ENCODE results near the gene DMC1. TPM values are rescaled to one million over a fixed set of nuclear protein-coding genes. Genes with fewer than 3 reads are reported as not detected.

Gene DMC1
- total and polyA plus RNA-seq, 2 donors, result 0.30 to 14.7 TPM

DNA sequence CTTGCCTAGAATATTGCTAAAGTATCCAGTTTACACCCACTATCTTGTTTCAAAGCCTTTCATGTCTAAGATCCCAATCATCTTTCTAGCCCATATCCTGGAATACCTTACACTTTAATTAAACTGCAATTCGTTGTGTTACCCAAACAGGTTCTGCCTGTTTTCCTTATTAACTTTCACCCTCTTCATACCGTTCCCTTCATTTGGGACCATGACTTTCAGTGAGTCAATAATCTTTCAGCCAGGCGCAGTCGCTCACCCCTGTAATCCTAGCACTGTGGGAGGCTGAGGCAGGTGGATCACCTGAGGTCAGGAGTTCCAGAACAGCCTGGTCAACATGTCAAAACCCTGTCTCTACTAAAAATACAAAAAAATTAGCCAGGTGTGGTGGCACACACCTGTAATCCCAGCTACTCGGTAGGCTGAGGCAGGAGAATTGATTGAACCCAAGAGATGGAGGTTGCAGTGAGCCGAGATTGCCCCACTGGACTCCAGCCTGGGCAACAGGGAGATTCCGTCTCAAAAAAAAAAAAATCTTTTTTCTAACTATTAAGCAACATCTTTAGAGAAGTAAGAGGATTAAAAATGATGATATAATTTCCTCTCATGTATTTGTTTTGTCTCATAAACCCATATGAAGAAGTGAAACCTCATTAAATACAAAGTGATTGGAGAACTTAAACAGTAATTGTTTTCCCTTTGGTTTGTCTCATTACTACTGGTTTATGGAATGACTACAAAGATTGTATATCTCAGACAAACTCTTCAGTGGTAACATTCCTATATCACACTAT lies 20.7 kb downstream of the DMC1 start:
- Histone ChIP-seq H3K27me3 (ENCODE audit: control insufficient read depth in 2 of 2, insufficient read depth in 1 of 2, low read length in 1 of 2) (no peaks in the 10 kb centered on the region), H3K36me3 (ENCODE audit: control insufficient read depth in 2 of 2, insufficient read depth in 2 of 2, low read length in 1 of 2) (no peaks in the 10 kb centered on the region), H3K27ac (ENCODE audit: low read depth in 1 of 2, low read length in 1 of 2) (no peak overlapping the region), H3K4me3 (ENCODE audit: low read length in 2 of 2) (no peak overlapping the region), H3K9me3 (ENCODE audit: control insufficient read depth in 2 of 2, insufficient read depth in 1 of 2, low read length in 1 of 2) (no peaks in the 10 kb centered on the region), H3K4me1 (ENCODE audit: control insufficient read depth in 2 of 2, insufficient read depth in 2 of 2, low read length in 2 of 2) (no peaks in the 10 kb centered on the region)
- 95% methylated on average over 7 of the region's 7 CpGs for WGBS
- no peak for DNase-seq (ENCODE audit: low read depth in 6 of 9, low spot score in 9 of 9)

DNA sequence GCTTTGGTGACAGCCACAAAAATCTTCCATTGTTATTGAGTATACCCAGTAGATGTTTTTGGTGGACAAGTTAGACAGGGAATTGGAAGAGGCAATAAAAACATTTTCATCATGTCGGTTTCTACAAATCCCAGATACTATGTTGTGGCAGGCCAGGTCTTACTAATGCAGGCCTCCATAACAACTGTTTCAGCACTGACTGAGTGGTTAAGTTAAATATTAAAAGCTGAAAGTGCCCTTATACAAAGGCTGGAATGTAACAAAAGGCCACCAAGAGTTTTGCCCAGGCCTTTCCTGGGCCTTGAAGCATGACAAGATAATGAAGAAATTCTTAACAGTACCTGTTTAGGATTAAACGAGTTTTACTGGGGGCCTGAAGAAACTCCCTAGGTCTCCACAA lies 29.3 kb downstream of the DMC1 start:
- H3K4me1 ChIP-seq (ENCODE audit: control insufficient read depth in 2 of 2, insufficient read depth in 2 of 2, low read length in 2 of 2), result no peaks in the 10 kb centered on the region
- no peaks in the 10 kb centered on the region for H3K36me3 ChIP-seq (ENCODE audit: control insufficient read depth in 2 of 2, insufficient read depth in 2 of 2, low read length in 1 of 2)
- no peaks in the 10 kb centered on the region for H3K27me3 ChIP-seq (ENCODE audit: control insufficient read depth in 2 of 2, insufficient read depth in 1 of 2, low read length in 1 of 2)
- 97% methylated on average over 2 of the region's 2 CpGs for WGBS
- H3K9me3 ChIP-seq (ENCODE audit: control insufficient read depth in 2 of 2, insufficient read depth in 1 of 2, low read length in 1 of 2), result no peaks in the 10 kb centered on the region
- no peak overlapping the region for H3K4me3 ChIP-seq (ENCODE audit: low read length in 2 of 2)
- no peak for DNase-seq (ENCODE audit: low read depth in 6 of 9, low spot score in 9 of 9)
- no peak overlapping the region for H3K27ac ChIP-seq (ENCODE audit: low read depth in 1 of 2, low read length in 1 of 2)

DNA sequence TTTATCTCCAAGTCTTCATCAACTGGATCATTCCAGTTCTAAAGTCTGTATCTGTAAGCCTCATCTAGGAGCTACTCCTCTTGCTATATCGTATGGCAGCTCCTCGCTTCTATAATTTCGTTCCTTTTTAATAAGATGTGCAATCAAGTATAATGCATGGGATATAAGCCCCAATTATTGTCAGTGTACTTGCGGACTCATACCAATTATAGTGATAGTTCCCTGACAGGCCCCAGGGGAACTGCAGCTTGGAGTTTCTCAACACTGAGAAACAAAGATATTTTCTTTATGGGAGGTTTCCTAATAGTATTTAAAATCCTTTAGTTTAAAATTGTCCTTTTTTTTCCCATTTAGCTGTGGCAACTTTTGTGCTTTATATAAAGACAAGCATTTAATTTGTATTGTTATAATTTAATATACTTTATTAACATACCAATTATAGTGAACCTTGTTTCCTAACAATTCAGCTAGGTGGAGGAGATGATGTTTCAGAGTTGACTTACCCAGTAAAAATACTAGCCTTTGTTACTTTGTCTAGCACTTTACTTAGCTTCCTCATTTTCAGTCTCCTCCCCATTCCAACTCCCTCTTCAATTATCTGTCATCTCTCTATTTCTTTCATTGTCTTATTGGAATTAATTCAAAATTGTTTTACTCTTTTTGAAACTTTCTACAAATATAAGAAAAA lies 38.6 kb downstream of the DMC1 start:
- WGBS, result 95% methylated on average over 4 of the region's 4 CpGs
- no peaks in the 10 kb centered on the region for H3K9me3 ChIP-seq (ENCODE audit: control insufficient read depth in 2 of 2, insufficient read depth in 1 of 2, low read length in 1 of 2)

DNA sequence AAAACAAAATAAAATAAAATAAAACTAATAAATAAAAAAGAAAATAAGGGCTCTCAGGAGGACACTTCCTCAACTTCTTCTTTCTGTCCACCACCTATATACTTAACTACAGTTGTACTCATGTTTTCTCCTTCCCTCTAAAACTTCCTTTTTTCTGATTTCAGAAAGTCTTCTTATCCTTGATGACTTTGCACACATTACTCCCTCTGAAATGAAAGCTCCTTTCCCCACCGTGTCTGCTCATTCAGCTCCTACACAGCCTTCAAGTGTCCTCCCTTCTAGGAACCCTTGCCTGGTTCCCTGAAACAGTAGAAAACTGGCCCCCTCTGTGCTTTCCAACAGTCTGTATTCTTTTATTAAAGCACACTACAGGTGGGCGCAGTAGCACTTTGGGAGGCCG lies 45.6 kb downstream of the DMC1 start:
- Histone ChIP-seq H3K9me3 (ENCODE audit: control insufficient read depth in 2 of 2, insufficient read depth in 1 of 2, low read length in 1 of 2) (no peaks in the 10 kb centered on the region), H3K4me3 (ENCODE audit: low read length in 2 of 2) (no peak overlapping the region), H3K36me3 (ENCODE audit: control insufficient read depth in 2 of 2, insufficient read depth in 2 of 2, low read length in 1 of 2) (no peaks in the 10 kb centered on the region), H3K27me3 (ENCODE audit: control insufficient read depth in 2 of 2, insufficient read depth in 1 of 2, low read length in 1 of 2) (no peaks in the 10 kb centered on the region), H3K4me1 (ENCODE audit: control insufficient read depth in 2 of 2, insufficient read depth in 2 of 2, low read length in 2 of 2) (no peaks in the 10 kb centered on the region), H3K27ac (ENCODE audit: low read depth in 1 of 2, low read length in 1 of 2) (no peak overlapping the region)
- WGBS, result 69% methylated on average over 3 of the region's 3 CpGs
- DNase-seq (ENCODE audit: low read depth in 6 of 9, low spot score in 9 of 9), result no peak

More for the DNA sequence above, 38.6 kb downstream of the DMC1 start:
- Histone ChIP-seq H3K27ac (ENCODE audit: low read depth in 1 of 2, low read length in 1 of 2) (peak overlapping the region; percentile 78 to 87), H3K27me3 (ENCODE audit: control insufficient read depth in 2 of 2, insufficient read depth in 1 of 2, low read length in 1 of 2) (no peaks in the 10 kb centered on the region), H3K4me3 (ENCODE audit: low read length in 2 of 2) (peak overlapping the region in 1 of 2 donors; percentile 17), H3K4me1 (ENCODE audit: control insufficient read depth in 2 of 2, insufficient read depth in 2 of 2, low read length in 2 of 2) (peaks cover 4 to 10% of the 10 kb centered on the region in 2 donors), H3K36me3 (ENCODE audit: control insufficient read depth in 2 of 2, insufficient read depth in 2 of 2, low read length in 1 of 2) (no peaks in the 10 kb centered on the region)
- DNase-seq (ENCODE audit: low read depth in 6 of 9, low spot score in 9 of 9), result peak in 1 of 9 donors; percentile 12

DNA sequence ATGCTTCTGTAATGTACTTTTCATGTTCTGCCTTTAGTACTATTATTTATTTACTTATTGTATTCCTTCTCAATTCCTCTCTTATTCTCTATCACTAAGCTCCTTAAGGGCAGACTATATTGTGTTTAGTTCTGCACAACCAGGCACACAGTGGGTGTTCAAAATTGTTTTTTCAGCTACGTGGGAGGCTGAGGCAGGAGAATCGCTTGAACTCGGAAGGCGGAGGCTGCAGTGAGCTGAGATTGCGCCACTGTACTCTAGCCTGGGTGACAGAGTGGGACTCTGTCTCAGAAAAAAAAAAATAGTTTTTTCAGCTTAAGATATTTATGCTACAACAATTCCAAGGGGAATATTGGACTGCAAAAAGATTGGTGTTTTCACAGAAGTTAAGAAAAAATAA lies 46.5 kb downstream of the DMC1 start:
- Histone ChIP-seq H3K9me3 (ENCODE audit: control insufficient read depth in 2 of 2, insufficient read depth in 1 of 2, low read length in 1 of 2) (no peaks in the 10 kb centered on the region), H3K36me3 (ENCODE audit: control insufficient read depth in 2 of 2, insufficient read depth in 2 of 2, low read length in 1 of 2) (no peaks in the 10 kb centered on the region), H3K27ac (ENCODE audit: low read depth in 1 of 2, low read length in 1 of 2) (no peak overlapping the region), H3K27me3 (ENCODE audit: control insufficient read depth in 2 of 2, insufficient read depth in 1 of 2, low read length in 1 of 2) (no peaks in the 10 kb centered on the region), H3K4me1 (ENCODE audit: control insufficient read depth in 2 of 2, insufficient read depth in 2 of 2, low read length in 2 of 2) (no peaks in the 10 kb centered on the region), H3K4me3 (ENCODE audit: low read length in 2 of 2) (no peak overlapping the region)
- WGBS, result 97% methylated on average over 5 of the region's 5 CpGs
- DNase-seq (ENCODE audit: low read depth in 6 of 9, low spot score in 9 of 9), result no peak

DNA sequence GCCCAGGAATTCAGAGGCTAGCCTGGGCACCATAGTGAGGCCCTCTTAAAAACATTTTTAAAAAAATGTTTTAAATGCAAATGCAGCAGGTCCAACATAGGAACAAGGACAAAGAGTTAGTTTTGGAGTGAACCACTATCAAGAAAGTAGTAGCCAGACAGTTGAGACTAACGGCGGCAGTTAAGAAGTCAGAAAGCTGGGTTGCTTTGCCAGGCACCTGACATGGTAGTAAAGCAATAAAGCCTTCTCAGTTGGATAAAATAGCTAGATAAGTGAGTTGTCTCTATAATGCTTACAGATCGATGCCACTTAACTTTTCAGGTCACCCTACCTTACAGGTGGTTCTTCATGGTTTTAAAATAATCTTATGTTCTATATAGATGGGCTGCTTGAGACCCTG lies 47.0 kb downstream of the DMC1 start:
- Histone ChIP-seq H3K9me3 (ENCODE audit: control insufficient read depth in 2 of 2, insufficient read depth in 1 of 2, low read length in 1 of 2) (no peaks in the 10 kb centered on the region), H3K36me3 (ENCODE audit: control insufficient read depth in 2 of 2, insufficient read depth in 2 of 2, low read length in 1 of 2) (no peaks in the 10 kb centered on the region), H3K27me3 (ENCODE audit: control insufficient read depth in 2 of 2, insufficient read depth in 1 of 2, low read length in 1 of 2) (no peaks in the 10 kb centered on the region), H3K27ac (ENCODE audit: low read depth in 1 of 2, low read length in 1 of 2) (no peak overlapping the region), H3K4me1 (ENCODE audit: control insufficient read depth in 2 of 2, insufficient read depth in 2 of 2, low read length in 2 of 2) (no peaks in the 10 kb centered on the region), H3K4me3 (ENCODE audit: low read length in 2 of 2) (no peak overlapping the region)
- no peak for DNase-seq (ENCODE audit: low read depth in 6 of 9, low spot score in 9 of 9)
- 98% methylated on average over 3 of the region's 3 CpGs for WGBS

DNA sequence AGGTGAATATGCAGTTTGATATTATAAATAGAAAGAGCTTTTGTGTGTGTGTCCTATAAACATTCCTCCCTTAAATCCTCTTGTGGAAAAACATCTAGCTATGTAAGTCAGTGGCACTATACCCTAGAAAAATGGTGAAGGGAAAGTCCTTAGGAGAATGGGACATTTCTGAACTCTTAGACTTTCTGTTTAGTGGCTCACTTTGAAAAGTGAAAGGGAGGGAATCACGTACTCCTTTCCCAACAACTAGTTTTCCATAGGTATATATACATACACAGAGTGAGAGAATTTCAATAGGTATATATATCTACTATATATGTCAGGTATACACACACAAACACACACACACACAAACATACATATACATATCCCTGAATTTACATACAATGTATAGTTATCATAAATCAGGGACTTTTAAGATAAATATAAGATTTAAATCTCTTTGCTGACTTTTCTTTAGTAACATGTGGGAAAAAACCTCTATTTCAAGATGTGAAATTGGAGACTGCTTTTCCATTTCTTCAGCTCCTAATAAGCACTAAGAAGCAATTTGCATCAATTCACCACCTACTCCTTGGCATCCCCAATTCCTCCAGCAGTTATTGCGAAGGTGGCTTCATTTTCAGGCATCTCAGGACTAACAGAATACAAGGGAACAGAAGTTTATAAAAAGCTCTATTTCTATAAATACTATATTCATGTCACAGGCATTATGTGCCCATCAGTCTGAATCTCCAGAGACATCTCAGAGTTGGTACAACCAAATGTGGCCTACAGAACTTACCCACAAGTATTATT lies 50.3 kb downstream of the DMC1 start:
- WGBS, result 96% methylated on average over 2 of the region's 2 CpGs

DNA sequence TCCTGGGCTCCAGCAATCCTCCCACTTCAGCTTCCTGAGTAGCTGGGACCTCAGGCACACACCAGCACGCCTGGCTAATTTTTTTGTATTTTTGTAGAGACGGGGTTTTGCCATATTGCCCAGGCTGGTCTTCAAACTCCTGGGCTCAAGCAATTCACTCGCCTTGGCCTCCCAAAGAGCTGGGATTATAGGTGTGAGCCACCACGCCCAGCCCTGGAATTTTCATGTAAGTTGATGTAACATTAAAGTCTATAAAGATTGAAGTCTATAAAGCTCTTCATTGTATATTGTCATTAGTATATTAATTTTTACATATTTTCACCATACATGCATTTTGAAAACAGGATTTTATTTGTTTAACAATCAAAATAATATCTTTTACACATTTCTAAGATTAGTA lies 51.4 kb downstream of the DMC1 start:
- no peaks in the 10 kb centered on the region for H3K4me1 ChIP-seq (ENCODE audit: control insufficient read depth in 2 of 2, insufficient read depth in 2 of 2, low read length in 2 of 2)
- no peak for DNase-seq (ENCODE audit: low read depth in 6 of 9, low spot score in 9 of 9)

More for the DNA sequence above, 50.3 kb downstream of the DMC1 start:
- Histone ChIP-seq H3K27me3 (ENCODE audit: control insufficient read depth in 2 of 2, insufficient read depth in 1 of 2, low read length in 1 of 2) (no peaks in the 10 kb centered on the region), H3K4me1 (ENCODE audit: control insufficient read depth in 2 of 2, insufficient read depth in 2 of 2, low read length in 2 of 2) (no peaks in the 10 kb centered on the region), H3K27ac (ENCODE audit: low read depth in 1 of 2, low read length in 1 of 2) (no peak overlapping the region), H3K36me3 (ENCODE audit: control insufficient read depth in 2 of 2, insufficient read depth in 2 of 2, low read length in 1 of 2) (no peaks in the 10 kb centered on the region), H3K4me3 (ENCODE audit: low read length in 2 of 2) (no peak overlapping the region), H3K9me3 (ENCODE audit: control insufficient read depth in 2 of 2, insufficient read depth in 1 of 2, low read length in 1 of 2) (no peaks in the 10 kb centered on the region)
- DNase-seq (ENCODE audit: low read depth in 6 of 9, low spot score in 9 of 9), result no peak

DNA sequence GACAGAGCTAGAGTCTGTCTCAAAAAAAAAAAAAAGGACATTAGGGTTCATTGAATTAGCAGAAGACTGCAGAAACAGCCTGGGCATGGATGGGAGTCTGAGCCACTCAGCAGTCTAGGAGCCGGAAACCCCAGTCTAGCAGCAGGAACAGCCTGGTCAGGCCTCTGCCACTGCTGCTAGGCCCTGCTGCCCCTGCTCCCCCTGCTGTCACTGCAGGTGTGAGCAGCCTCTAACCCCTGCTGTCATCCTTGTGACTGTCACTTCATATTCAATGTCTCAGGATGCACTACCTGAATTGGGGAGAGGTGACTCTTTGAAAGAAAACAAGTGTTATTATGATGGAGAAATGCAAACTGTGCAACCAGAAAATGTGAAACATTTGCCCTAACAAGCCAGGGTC lies 56.9 kb downstream of the DMC1 start:
- WGBS, result 19% methylated on average over 1 of the region's 1 CpG
- peak in 8 of 9 donors; percentile 39 to 82 (median 56) for DNase-seq (ENCODE audit: low read depth in 6 of 9, low spot score in 9 of 9)
- Histone ChIP-seq H3K4me1 (ENCODE audit: control insufficient read depth in 2 of 2, insufficient read depth in 2 of 2, low read length in 2 of 2) (peaks cover 0 to 5% of the 10 kb centered on the region in 2 donors), H3K4me3 (ENCODE audit: low read length in 2 of 2) (no peak overlapping the region), H3K27me3 (ENCODE audit: control insufficient read depth in 2 of 2, insufficient read depth in 1 of 2, low read length in 1 of 2) (no peaks in the 10 kb centered on the region), H3K9me3 (ENCODE audit: control insufficient read depth in 2 of 2, insufficient read depth in 1 of 2, low read length in 1 of 2) (no peaks in the 10 kb centered on the region), H3K36me3 (ENCODE audit: control insufficient read depth in 2 of 2, insufficient read depth in 2 of 2, low read length in 1 of 2) (no peaks in the 10 kb centered on the region), H3K27ac (ENCODE audit: low read depth in 1 of 2, low read length in 1 of 2) (peak overlapping the region in 1 of 2 donors; percentile 42)

More for the DNA sequence above, 51.4 kb downstream of the DMC1 start:
- Histone ChIP-seq H3K27me3 (ENCODE audit: control insufficient read depth in 2 of 2, insufficient read depth in 1 of 2, low read length in 1 of 2) (no peaks in the 10 kb centered on the region), H3K4me3 (ENCODE audit: low read length in 2 of 2) (no peak overlapping the region), H3K27ac (ENCODE audit: low read depth in 1 of 2, low read length in 1 of 2) (no peak overlapping the region), H3K9me3 (ENCODE audit: control insufficient read depth in 2 of 2, insufficient read depth in 1 of 2, low read length in 1 of 2) (no peaks in the 10 kb centered on the region), H3K36me3 (ENCODE audit: control insufficient read depth in 2 of 2, insufficient read depth in 2 of 2, low read length in 1 of 2) (no peaks in the 10 kb centered on the region)
- WGBS, result 97% methylated on average over 4 of the region's 4 CpGs

Measured in thymus (tissue), 11 donors.